Eye (tissue), 1 donor: ENCODE results near the gene XPO5.
A peak's percentile ranks its signal among the peaks of the same experiment; 100 is the strongest.
"Not testable (repeated sequence)": the region's sequence is repeated elsewhere in the genome, so short reads cannot be mapped to it uniquely, and the experiment has no call there.

Experiments used
- DNase-seq: peaks from one replicate; pipeline ENCODE4 v3.0.0-alpha.2; 2015

Gene XPO5

DNA sequence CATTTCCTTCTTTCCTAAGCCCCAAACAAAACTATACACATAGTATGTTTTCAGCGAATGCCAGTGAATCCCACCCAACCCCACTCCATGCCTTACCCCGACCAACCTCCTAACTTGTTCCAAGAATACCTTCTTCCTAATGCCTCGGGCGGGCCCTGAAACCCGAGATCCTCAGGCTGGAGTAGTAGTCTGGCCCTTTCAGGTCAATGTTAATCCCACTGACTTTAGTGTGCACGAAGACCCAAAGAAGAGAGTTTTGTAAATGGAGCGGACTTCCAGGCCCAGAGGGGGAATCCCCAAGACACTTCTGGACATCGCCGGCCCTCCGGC, 59.5 kb downstream of the XPO5 start:
- no peak for DNase-seq

- DNase-seq: no peak
Measured at GRCh38 chr6:43515808-43516207, 60.0 kb downstream of the XPO5 start.

GRCh38 chr6:43511824-43512415, 63.9 kb downstream of the XPO5 start:
- DNase-seq: no peak

DNA sequence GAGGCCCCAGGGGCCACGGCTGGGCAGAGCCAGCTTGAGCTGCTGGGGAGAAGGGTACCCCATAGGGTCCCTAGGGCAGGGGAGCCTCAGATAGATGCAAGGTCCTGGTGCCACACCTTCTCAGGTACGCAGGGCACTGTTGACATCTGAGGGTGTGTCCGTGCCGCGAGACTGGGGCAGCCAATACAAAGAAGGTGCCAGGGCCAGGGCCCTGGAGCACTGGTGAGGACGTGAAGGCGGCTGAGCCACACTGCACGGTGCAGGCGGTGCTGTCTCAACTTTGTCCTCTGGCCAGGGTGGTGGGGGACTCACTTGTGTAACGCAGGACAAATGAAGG, 65.0 kb downstream of the XPO5 start:
- DNase-seq: no peak

DNA sequence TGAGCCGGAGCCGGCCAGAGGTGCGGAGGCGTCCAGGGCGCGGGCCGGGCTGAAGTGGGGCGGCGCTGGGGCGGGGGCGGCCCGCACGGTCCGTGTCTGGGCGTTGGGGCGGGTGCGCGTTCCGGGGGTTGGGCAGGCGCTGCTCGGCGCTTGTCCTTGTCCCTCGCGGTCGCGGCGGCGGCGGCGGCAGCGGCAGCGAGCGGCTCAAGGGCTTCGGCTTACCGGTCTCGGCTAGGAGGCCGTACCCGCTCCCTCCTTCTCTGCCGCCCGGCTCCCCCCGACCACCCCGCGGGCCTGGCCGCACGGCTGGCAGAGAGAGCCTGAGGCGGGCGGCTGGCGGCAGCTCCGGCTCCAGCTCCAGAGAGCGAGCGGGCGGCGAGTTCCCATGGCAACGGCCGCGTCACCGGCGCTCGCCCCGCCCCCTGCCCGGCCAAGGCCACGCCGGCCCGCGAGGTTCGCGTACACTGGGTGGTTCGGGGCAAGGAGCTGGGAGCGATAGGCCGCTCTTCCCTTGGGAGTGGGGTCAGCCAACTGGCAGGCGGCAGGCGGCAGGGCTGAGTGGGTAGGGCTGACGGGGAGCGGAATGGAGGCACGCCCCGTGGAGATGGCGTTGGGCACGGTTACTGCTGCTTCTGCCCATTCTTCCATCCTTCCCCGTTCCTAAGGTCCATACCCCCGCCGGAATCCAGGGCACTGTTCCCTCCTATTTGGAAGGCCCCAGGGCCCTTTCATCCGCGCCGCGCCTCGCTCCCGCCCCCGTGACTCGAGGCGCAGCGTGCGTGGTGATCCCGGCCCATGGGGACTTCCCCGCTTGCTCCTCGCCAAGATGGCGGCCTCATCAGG, 65.6 kb downstream of the XPO5 start, which contains the start of gene LRRC73:
Gene LRRC73 (minus strand): TSS at position 363 of the 843 bp plus-strand sequence. CDS start 561 bp downstream, outside the sequence.
- DNase-seq: peak; percentile 94

DNA sequence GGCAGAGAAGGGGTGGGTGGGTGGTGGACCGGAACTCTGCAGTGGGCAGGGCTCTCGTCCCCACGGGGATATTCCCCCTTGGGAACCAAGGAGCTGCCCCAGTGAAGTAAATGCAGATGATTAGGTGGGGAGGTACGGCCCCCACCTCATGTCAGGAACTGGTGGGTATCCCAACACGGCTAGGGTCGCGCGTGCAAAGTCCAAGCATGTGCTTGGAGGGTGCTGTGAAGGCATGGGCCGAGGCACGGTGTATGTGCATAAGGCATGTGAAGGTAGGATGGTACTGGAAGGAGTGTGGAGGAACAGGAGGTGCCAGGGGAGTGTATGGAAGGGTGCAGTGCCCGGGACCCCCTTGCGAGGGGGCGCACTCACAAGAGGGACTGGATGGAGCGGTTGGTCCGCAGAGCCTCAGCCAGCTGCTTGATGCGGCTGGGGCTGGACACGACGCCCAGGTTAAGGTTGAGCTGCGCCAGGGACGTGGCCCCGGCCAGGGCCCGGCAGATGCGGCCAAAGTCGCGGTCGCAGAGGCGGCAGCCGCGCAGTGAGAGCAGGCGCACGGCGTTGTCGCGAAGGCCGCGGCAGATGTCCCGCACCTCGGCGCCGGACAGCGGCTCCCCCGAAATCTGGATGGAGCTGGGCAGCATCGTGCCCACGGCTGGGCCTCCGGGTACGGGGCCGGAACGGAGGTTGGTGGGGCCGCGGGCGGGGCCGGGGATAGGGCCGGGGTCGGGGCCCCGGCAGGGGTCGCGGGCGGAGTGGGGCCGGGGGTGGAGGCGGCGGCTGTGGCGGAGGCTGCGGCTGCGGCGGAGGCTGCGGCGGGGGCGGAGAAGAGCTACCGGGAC, 66.5 kb downstream of the XPO5 start:
- peak; percentile 57 for DNase-seq

- no peak for DNase-seq
Measured at GRCh38 chr6:43508481-43509141, 67.2 kb downstream of the XPO5 start.

DNA sequence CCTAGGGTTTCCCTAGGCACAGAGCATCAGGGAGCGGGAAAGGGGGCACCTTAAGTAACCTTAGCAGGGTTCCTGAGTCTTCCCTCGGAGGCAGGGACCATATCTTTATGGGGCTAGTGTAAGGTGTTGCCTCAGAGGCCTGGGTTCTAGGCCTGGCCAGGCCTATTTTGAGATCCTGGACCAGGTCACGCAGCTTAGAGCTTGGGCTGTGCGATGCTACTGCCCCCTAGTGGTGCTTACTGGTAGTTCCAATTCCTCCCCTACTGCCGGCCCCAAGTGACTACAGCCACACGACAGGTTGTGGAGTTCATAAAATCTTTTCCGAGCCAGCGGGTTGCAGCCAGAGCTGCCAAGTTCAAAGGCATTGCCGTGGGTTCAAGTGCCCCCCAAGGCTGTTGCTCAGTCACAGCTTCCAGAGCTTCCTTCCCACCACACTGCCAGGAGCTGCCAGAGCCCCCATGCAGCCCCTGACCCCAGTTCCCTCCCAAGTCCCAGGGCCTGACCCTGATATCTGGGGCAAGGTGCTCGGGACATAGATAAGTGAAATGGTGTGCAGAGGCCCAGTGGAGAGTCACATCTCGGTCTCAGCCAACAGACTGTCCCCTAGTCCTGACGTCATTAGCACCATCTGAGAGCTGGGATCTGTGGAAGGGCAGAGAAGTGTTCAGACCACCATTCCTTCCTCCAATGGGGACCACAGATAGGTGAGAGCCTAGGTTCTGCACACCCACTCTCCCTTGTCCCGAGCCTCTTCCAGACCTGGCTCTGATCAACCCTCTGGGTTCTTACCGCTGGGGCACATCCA, 69.0 kb downstream of the XPO5 start:
- DNase-seq: peak; percentile 97

GRCh38 chr6:43506171-43506570, 69.7 kb downstream of the XPO5 start:
- no peak for DNase-seq

DNA sequence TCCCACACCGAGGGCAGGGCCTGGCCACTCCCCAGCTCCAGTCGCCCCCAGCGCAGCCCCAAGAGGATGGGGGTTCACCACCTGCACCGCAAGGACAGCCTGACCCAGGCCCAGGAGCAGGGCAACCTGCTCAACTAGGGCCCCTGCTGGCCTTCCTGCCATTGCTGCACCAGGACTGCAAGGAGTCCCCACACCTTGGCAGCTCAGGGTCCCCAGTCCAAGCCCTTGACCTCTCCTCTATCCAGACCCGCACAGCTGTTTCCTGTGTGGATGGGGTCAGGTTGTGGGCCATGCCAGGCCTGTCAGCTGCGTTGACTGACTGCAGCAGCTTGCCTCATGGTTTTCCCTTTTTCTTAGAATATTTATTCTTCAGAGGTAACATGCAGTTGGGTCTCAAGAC, 70.1 kb downstream of the XPO5 start:
- no peak for DNase-seq

DNA sequence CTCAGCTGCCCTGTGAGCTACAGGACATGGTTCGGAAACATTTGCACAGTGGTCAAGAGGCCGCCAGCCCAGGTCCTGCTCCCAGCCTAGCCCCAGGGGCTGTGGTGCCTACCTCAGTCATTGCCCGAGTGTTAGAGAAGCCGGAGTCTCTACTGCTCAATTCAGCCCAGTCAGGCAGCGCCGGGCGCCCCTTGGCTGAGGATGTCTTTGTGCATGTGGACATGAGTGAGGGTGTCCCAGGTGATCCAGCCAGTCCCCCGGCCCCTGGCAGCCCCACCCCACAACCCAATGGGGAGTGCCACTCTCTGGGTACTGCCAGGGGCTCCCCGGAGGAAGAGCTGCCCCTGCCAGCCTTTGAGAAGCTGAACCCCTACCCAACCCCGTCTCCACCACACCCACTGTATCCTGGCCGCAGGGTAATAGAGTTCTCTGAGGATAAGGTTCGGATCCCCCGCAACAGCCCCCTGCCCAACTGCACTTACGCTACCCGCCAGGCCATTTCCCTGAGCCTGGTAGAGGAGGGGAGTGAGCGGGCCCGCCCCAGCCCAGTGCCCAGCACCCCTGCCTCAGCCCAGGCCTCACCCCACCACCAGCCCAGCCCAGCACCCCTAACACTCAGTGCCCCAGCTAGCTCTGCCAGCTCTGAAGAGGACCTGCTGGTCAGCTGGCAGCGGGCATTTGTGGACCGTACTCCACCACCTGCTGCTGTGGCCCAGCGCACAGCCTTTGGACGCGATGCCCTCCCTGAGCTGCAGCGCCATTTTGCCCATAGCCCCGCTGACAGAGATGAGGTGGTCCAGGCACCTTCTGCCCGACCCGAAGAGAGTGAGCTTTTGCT, 70.9 kb downstream of the XPO5 start:
- no peak for DNase-seq

- no peak for DNase-seq
Measured at GRCh38 chr6:43503443-43503842, 72.4 kb downstream of the XPO5 start.

DNA sequence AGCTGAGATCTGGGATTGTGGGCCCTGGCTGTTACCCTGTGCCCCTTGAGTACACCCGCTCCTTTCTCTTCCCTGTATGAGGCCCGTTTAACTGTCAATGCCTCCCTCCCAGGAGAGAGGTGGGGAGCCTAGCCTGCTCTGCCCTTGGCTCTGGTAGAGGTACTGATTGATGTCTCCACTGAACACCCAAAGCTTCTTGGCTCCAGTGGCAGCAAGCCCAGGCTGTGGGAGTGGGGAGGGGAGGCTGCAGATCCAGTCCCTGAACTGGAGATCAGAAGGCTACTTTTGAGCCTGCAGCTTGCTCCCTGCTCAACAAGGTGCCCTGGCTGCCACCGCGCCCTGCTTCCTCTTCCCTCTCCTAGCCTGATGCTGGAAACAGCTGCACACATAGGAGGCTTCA, 73.2 kb downstream of the XPO5 start:
- DNase-seq: no peak

GRCh38 chr6:43500921-43501320, 74.9 kb downstream of the XPO5 start:
- no peak for DNase-seq

DNA sequence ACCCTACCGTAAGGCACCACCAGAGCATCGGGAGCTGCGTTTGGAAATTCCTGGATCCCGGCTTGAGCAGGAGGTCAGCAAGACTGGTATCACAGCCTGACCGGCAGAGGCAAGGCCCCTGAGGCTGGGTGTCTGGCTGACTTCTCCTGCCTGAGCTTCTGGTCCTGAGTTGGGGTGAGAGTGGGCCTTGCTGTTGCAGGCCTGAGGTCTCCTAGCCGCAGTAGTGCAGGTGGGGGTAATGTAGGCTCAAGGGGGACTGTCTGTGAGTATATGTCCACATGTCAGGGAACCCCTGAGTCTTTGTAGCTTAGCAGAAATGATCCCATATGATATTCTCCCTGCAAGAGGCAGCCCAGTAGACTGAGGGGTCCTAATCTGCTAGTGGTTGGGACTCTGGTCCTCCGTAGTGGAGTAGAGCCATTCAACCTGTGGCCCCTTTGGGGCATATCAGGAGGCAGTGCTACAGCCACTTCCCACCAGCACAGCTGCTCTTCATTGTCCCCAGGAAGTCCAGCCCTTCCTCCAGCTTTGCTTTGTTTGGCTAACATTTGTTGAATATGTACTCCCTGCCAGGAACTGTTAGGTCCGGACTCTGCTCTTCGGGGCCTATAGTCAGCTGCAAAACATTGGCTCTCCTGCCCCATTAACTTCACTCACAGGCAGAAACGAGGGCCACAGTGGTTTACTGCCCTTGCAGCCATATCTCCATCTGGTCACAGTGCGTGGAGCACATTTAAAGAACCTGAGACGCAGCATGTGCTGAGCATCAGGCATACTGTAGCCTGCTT, 76.6 kb downstream of the XPO5 start:
- no peak for DNase-seq

GRCh38 chr6:43498291-43498690, 77.5 kb downstream of the XPO5 start:
- not testable (repeated sequence) for DNase-seq

- DNase-seq: no peak
Measured at GRCh38 chr6:43497689-43498088, 78.1 kb downstream of the XPO5 start.

- DNase-seq: no peak
Measured at GRCh38 chr6:43497129-43497396, 78.8 kb downstream of the XPO5 start.

DNA sequence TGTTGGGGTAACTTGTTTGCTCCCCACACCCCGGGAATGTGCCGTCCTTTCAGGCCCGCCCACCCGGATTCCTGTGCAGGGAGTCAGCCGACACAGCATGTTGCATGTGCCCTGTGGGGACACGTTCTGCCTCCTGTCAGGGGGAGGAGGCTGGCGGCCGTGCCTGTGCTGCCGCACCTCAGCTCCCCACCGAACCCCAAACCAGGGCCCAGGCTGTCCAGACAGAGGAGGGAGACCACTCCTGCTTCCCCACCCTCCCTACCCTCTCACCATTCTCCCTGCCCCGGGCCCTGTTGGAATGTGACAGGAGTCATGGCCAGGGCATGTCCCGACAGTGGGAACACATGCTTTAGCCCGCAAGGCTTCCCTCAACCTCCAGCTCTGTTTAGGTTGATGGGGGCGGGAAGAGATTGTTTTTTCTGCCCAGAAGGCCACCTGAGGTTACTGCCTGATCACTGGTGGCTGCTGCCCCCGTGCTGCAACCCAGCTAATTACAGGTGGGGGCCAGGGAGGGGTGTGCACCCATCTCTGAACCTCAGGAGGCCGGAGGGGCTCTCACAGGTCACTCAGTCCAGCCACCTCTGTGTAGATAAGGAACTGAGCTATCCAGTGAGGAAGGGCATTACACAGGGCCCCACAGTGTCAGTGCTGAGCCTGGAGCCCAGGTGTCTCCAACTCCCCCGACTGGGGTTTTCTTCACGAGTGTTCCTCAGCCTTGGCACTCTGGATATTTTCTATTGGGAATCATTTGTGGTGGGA, 79.3 kb downstream of the XPO5 start:
- DNase-seq: peak; percentile 53

GRCh38 chr6:43495409-43495941, 80.4 kb downstream of the XPO5 start:
- no peak for DNase-seq
